Medulla oblongata (tissue), 1 donor: ENCODE measurements around the gene FAM13A.

Experiments used
- DNase-seq: peaks from one replicate; pipeline ENCODE4 v3.0.0-alpha.2; 2015; ENCODE audit errors: extremely low spot score

Gene FAM13A

GRCh38 chr4:88720451-88721428 is 336.2 kb downstream of the FAM13A start:
- peak; percentile 60 for DNase-seq

DNA sequence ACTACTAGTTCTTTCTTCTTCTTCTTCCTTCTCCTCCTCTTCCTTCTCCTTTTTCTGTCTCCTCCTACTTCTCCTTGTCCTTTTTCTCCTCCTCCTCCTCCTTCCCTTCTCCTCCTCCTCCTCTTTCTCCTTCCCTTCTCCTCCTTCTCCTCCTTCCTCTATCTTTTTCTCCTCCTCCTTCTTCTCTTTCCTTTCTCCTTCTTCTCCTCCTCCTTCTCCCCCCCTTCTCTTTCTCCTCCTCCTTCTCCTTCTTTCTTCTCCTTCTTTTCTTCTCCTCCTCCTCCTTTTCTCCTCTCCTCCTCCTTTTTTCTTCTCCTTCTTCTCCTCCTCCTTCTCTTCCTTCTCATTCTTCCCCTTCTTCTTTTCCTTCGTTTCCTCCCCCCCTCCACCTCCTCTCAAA is 337.6 kb downstream of the FAM13A start:
- DNase-seq: no peak

DNA sequence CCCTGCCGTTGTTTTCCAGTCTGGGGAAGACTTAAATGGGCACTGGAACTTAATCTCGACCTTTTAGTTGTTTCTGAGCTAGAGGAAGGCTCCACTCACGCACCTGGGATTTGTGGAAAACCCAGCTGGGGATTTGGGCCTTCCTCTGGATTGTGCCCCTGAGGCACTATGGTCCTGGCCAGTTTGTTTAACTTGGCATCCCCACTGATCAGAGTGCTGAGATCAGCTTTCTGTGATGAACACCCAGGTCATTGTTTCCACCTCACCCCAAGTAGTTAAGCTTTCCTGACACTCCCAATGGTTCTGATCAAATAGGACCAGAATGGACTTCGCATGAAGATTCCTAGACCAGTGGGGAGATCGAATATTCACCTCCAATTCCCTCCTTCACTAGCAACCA is 338.9 kb downstream of the FAM13A start:
- DNase-seq: no peak

DNA sequence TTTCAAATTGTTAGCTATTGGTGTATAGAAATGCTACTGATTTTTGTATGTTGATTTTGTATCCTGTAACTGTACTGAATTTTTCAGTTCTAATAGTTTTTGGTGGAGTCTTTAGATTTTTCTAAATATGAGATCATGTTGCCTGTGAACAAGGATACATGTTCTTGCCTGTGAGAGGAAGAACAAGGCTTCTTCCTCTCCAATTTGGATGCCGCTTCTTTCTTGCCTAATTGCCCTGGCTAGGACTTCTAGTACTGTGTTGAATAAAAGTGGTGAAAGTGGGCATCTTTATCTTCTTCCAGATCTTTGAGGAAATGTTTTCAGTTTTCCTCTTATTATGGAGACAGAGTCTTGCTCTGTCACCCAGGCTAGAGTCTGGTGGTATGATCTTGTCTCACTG is 343.2 kb downstream of the FAM13A start:
- no peak for DNase-seq

- DNase-seq: no peak
These were observed 347.0 kb downstream of the FAM13A start for GRCh38 chr4:88709989-88710388.

DNA sequence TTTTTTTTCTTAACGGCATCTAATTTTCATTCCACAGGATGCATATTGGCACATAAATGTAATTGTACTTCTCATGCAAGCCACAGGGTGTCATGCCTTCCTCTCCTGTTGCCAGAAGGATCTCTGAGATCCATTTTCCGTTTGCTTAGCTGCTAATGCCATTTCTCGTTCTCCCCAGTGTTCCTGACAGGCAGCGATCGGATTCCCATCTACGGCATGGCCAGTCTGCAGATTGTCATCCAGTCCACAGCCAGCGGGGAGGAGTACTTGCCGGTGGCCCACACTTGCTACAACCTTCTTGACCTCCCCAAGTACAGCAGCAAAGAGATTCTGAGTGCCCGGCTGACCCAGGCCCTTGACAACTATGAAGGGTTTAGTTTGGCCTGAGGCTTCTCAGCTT is 350.4 kb downstream of the FAM13A start:
- peak; percentile 84 for DNase-seq

GRCh38 chr4:88705805-88706492 is 351.0 kb downstream of the FAM13A start:
- DNase-seq: peak; percentile 70

GRCh38 chr4:88705223-88705622 is 351.8 kb downstream of the FAM13A start:
- DNase-seq: no peak

DNA sequence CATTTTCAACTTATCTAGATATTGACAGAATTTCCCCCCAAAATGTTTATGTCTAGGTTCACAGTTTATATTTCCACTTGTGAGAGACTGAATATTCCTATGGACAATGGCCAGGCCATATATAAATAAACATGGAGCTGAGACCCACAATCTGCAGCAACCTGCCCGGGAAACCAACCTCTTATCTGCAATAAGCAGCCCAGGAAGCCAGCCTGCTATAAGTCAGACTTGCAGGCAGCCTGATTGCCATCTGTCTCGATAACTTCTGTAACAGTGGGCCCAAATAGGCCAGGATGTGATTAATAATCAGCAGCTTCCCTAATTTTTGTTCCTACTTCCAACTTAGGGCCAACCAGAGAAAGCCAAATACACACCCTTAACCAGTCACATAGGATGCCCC is 354.2 kb downstream of the FAM13A start:
- no peak for DNase-seq

GRCh38 chr4:88698519-88698918 is 358.5 kb downstream of the FAM13A start:
- no peak for DNase-seq

GRCh38 chr4:88697588-88698329 is 359.2 kb downstream of the FAM13A start, which contains the start of gene NAP1L5:
Gene NAP1L5 (minus strand): TSS chr4:88697829. CDS start chr4:88697754, 75 bp downstream.
- peak; percentile 64 for DNase-seq

DNA sequence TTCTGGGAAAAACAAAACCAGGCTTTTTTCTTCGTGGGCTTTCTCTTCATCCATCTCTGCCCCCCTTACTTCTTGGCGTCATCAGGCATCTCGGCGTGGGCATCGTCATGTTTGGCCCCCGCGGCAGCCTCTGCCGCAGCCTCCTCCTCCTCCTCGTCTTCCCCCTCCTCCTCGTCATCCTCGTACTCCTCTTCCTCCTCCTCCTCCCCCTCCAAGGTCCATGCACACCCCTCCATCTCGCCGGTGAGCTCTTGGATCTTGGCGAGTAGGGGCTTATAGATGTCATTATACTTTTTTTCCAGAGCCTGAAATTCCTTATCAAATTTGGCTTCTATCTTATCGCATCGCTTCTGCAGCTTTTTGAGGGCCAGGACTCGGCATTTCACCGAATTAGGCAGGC is 359.8 kb downstream of the FAM13A start:
- DNase-seq: peak; percentile 42

- DNase-seq: peak; percentile 23
These were observed 360.4 kb downstream of the FAM13A start for GRCh38 chr4:88696630-88697029.

GRCh38 chr4:88693792-88694191 is 363.2 kb downstream of the FAM13A start:
- no peak for DNase-seq

DNA sequence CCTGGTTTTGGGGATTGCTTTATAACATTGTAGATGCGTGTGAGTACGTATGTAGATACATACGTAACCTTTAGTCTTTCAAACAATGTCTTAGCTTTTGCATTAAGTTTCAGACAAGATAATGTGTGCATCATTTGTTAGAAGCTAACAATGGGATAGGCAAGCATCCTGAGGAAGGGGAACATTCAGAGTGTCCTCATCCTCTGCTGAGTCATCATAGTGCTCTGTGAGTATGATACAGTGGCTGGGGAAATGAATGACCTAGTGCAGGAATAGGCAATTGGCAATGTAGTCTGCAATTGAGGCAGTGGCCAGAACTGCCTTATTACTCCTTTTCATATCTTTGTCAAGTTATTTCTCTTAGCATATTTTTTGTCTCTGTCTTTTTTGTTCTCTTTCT is 366.6 kb downstream of the FAM13A start:
- no peak for DNase-seq

DNA sequence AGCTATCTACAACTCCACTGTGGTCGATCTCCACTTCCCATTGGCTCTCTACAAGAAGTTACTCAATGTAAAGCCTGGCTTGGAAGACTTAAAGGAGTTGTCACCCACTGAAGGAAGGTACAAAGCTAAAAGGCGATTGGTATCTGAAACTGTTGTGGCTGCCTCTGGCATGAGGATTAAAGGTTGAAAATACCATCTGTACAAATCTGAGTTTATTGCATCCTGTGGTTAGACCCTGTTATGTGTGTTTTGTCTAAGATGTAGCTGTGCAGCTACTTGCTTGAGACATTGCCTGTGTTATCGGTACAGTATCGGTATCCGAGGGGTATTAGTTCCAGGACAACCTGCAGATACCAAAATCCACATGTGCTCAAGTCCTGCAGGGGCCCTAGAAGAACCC is 375.8 kb downstream of the FAM13A start:
- no peak for DNase-seq
